Vagina (tissue), 2 donors: ENCODE results near the gene BCR.

Experiments
- CTCF ChIP-seq, 3 experiments: fragments of 450-650 bp in 2 of 3; fragments of 200-600 bp in 1 of 3; sonication (generic) in 1 of 3; IDR thresholded peaks; one replicate each; pipeline ENCODE4 v1.5.1; 2017 to 2019; ENCODE audit warnings: antibody characterized with exemption in 3 of 3, mild to moderate bottlenecking in 2 of 3, moderate library complexity in 2 of 3
- POLR2A ChIP-seq, 2 donors: fragments of 450-650 bp; IDR thresholded peaks; one replicate each; pipeline ENCODE4 v1.6.1; 2017; ENCODE audit warnings: antibody characterized with exemption in 2 of 2, mild to moderate bottlenecking in 2 of 2, moderate library complexity in 2 of 2
- POLR2AphosphoS5 ChIP-seq, 2 donors: sonication (generic); formaldehyde crosslinking; IDR thresholded peaks; one replicate each; pipeline ENCODE4 v1.9.0; 2017; ENCODE audit warnings: antibody characterized with exemption in 2 of 2, mild to moderate bottlenecking in 2 of 2, low read depth in 1 of 2; ENCODE audit not compliant: insufficient read depth in 1 of 2

GRCh38 chr22:23197836-23198235 lies 17.5 kb downstream of the BCR start:
- TF ChIP-seq POLR2A (IDR thresholded peaks at IDR 0.05) (no peak), POLR2AphosphoS5 (IDR thresholded peaks at IDR 0.05; ENCODE audit: insufficient read depth in 1 of 2, low read depth in 1 of 2) (no peak), CTCF (IDR thresholded peaks at IDR 0.05) (no peak)
